ENCODE results near the gene WDPCP.

GRCh38 chr2:63614983-63615945 is 27.0 kb upstream of the WDPCP start:
- no peak for TF ChIP-seq POLR2AphosphoS5 (IDR thresholded peaks at IDR 0.05)
- TF ChIP-seq CTCF (IDR thresholded peaks at IDR 0.05 in 8 of 11, conservative IDR thresholded peaks at IDR 0.05 in 3 of 11): no peak

All from spleen (tissue), 7 donors.